AG10803 (cell line): ENCODE measurements around the gene RHEBL1.

Experiments
- DNase-seq: peaks from one replicate; pipeline ENCODE4 v3.0.0; 2010; ENCODE audit warnings: low read depth
- H3K4me3 ChIP-seq: 2 replicates; pipeline ENCODE4 v1.5.1; 2011; ENCODE audit warnings: mild to moderate bottlenecking, low read length, control low read depth
- CTCF ChIP-seq: conservative IDR thresholded peaks from 2 replicates; pipeline ENCODE4 v1.5.1; 2011; ENCODE audit warnings: mild to moderate bottlenecking, low read length, control low read depth, inconsistent platforms

Gene RHEBL1

GRCh38 chr12:49024543-49024942 is 45.2 kb downstream of the RHEBL1 start:
- DNase-seq, result no peak
- no peak overlapping the region for H3K4me3 ChIP-seq
- TF ChIP-seq CTCF, result no peak

GRCh38 chr12:49023812-49024211 is 46.0 kb downstream of the RHEBL1 start:
- no peak overlapping the region for H3K4me3 ChIP-seq
- TF ChIP-seq CTCF, result no peak
- DNase-seq, result no peak

GRCh38 chr12:49022558-49023178 is 47.1 kb downstream of the RHEBL1 start:
- no peak for TF ChIP-seq CTCF
- DNase-seq, result no peak
- H3K4me3 ChIP-seq, result no peak overlapping the region

- no peak for TF ChIP-seq CTCF
- H3K4me3 ChIP-seq, result no peak overlapping the region
- no peak for DNase-seq
Measured at GRCh38 chr12:49021292-49021915, 48.4 kb downstream of the RHEBL1 start.

- TF ChIP-seq CTCF, result no peak
- DNase-seq, result no peak
- H3K4me3 ChIP-seq, result no peak overlapping the region
Measured at GRCh38 chr12:49020441-49020840, 49.3 kb downstream of the RHEBL1 start.

GRCh38 chr12:49019443-49020324 is 50.1 kb downstream of the RHEBL1 start:
- H3K4me3 ChIP-seq, result no peak overlapping the region; the same call in 1 of the 2 replicates
- TF ChIP-seq CTCF, result peak; percentile 51
- DNase-seq, result peak; percentile 52
